Neural cell (in vitro differentiated cells): ENCODE results near the gene PRDM13. TPM values are rescaled to one million over a fixed set of nuclear protein-coding genes. Genes with fewer than 3 reads are reported as not detected.

Experiments used
- H2AFZ ChIP-seq: fragments of 200-600, 300-800 bp; sonication (generic), shearing (Covaris generic); 2 replicates; pipeline ENCODE4 v1.6.0; 2014; ENCODE audit warnings: low read depth, mild to moderate bottlenecking, antibody characterized with exemption, low read length, moderate library complexity
- H3F3A ChIP-seq: fragments of 200-600 bp; shearing (Covaris generic); 2 replicates; pipeline ENCODE4 v1.6.1; 2016; ENCODE audit warnings: mild to moderate bottlenecking, moderate library complexity, mixed read lengths, antibody characterized with exemption, low read length; ENCODE audit not compliant: insufficient read depth, poor library complexity, severe bottlenecking
- H3K27ac ChIP-seq: fragments of 200-600, 300-800 bp; sonication (generic), shearing (Covaris generic); 2 replicates; pipeline ENCODE4 v1.5.1; 2014; ENCODE audit warnings: mild to moderate bottlenecking, low read length, moderate library complexity
- H3K27me3 ChIP-seq: fragments of 300-800, 200-600 bp; sonication (generic), shearing (Covaris generic); 2 replicates; pipeline ENCODE4 v1.6.0; 2014; ENCODE audit warnings: mild to moderate bottlenecking, low read depth, low read length, moderate library complexity; ENCODE audit not compliant: insufficient read depth
- H3K36me3 ChIP-seq: fragments of 300-800, 200-600 bp; sonication (generic), shearing (Covaris generic); 2 replicates; pipeline ENCODE4 v1.5.1; 2014; ENCODE audit warnings: mild to moderate bottlenecking, antibody characterized with exemption, low read length, moderate library complexity; ENCODE audit not compliant: insufficient read depth
- H3K4me2 ChIP-seq: fragments of 300-800, 200-600 bp; sonication (generic), shearing (Covaris generic); 2 replicates; pipeline ENCODE4 v1.6.0; 2014; ENCODE audit warnings: mild to moderate bottlenecking, low read length
- H3K4me3 ChIP-seq: fragments of 300-800, 200-600 bp; sonication (generic), shearing (Covaris generic); 2 replicates; pipeline ENCODE4 v1.5.1; 2014; ENCODE audit warnings: mild to moderate bottlenecking, low read length, moderate library complexity
- H3K79me2 ChIP-seq: fragments of 200-600 bp; shearing (Covaris generic); replicated peaks from 2 replicates; pipeline ENCODE4 v1.6.0; 2014; ENCODE audit warnings: mild to moderate bottlenecking, low read length, moderate library complexity; ENCODE audit not compliant: insufficient read depth
- H3K9ac ChIP-seq: fragments of 300-800, 200-600 bp; sonication (generic), shearing (Covaris generic); 2 replicates; pipeline ENCODE4 v1.6.1; 2016; ENCODE audit warnings: mild to moderate bottlenecking, low read length, mixed read lengths
- H3K9me2 ChIP-seq: fragments of 200-600 bp; shearing (Covaris generic); 2 replicates; pipeline ENCODE4 v1.6.1; 2016; ENCODE audit warnings: mild to moderate bottlenecking, low read length, mixed read lengths; ENCODE audit not compliant: insufficient read depth
- H3K9me3 ChIP-seq: fragments of 200-600, 300-800 bp; sonication (generic), shearing (Covaris generic); 2 replicates; pipeline ENCODE4 v1.6.1; 2016; ENCODE audit warnings: mild to moderate bottlenecking, mixed run types, low read length, moderate library complexity, mixed read lengths
- H4K20me1 ChIP-seq: fragments of 200-600 bp; shearing (Covaris generic); 2 replicates; pipeline ENCODE4 v1.6.1; 2016; ENCODE audit warnings: mild to moderate bottlenecking, mixed run types; ENCODE audit not compliant: insufficient read depth
- EP300 ChIP-seq: fragments of 450-650 bp; conservative IDR thresholded peaks from 2 replicates; pipeline ENCODE4 v1.6.1; 2014; ENCODE audit warnings: antibody characterized with exemption, mild to moderate bottlenecking, moderate library complexity; ENCODE audit not compliant: poor library complexity, severe bottlenecking
- EZH2 ChIP-seq: fragments of 200-600, 300-800 bp; shearing (Covaris generic), sonication (generic); IDR thresholded peaks from 2 replicates; pipeline ENCODE4 v1.6.1; 2014; ENCODE audit warnings: antibody characterized with exemption, low read length, borderline replicate concordance, mild to moderate bottlenecking; ENCODE audit not compliant: insufficient read depth, poor library complexity, severe bottlenecking
- POLR2AphosphoS5 ChIP-seq: IDR thresholded peaks from 2 replicates; pipeline ENCODE4 v1.6.1; 2012
- RAD21 ChIP-seq: fragments of 450-650 bp; conservative IDR thresholded peaks from 2 replicates; pipeline ENCODE4 v1.6.1; 2014; ENCODE audit warnings: antibody characterized with exemption, mild to moderate bottlenecking, moderate library complexity
- SMC3 ChIP-seq: fragments of 450-650 bp; conservative IDR thresholded peaks from 2 replicates; pipeline ENCODE4 v1.6.1; 2014; ENCODE audit warnings: antibody characterized with exemption, mild to moderate bottlenecking, moderate library complexity; ENCODE audit not compliant: poor library complexity
- TAF1 ChIP-seq: IDR thresholded peaks from 2 replicates; pipeline ENCODE4 v1.6.1; 2012; ENCODE audit warnings: low read depth
- polyA plus RNA-seq: library from polyadenylated mRNA; depleted of rRNA; stranded (reverse); fragments of >200 nt; gene quantifications from 2 replicates; pipeline ENCODE4 v1.2.3, GENCODE V29; 2014
- TF ChIP-seq, protein P1 (sequence below): fragments of 450-650 bp; IDR thresholded peaks from 2 replicates; pipeline ENCODE4 v1.5.1; 2014; ENCODE audit warnings: antibody characterized with exemption, mild to moderate bottlenecking, moderate library complexity; ENCODE audit not compliant: poor library complexity, severe bottlenecking
- TF ChIP-seq, protein P2 (sequence below): IDR thresholded peaks from 2 replicates; pipeline ENCODE4 v1.6.1; 2012; ENCODE audit warnings: borderline replicate concordance

Gene PRDM13
- polyA plus RNA-seq, 1 donor from 2014 or later, result not detected

DNA sequence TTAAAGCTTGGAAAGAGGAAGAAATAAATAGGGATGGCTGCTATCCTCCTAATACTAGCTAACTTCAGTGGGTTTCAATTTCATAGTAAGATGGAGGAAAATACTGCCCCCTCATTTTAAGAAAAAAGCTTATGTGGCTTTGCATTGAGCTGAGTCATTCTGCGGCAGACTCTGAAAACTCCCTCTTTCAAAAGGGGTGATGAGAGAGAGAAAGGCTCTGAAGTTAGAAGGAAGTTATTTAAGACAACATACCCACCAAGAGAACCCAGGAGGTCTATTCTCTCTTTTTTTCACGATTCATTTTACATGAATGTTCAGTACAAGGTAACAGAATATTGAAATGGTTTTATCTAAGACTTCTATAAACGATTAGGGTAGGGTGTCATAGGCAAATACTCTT, 4.5 kb downstream of the PRDM13 start:
- Histone ChIP-seq H3K4me2 (no peak overlapping the region), H3K27ac (no peak overlapping the region), H3F3A (no peaks in the 10 kb centered on the region), H4K20me1 (no peaks in the 10 kb centered on the region), H3K79me2 (no peaks in the 10 kb centered on the region), H2AFZ (no peak overlapping the region), H3K27me3 (peaks cover 100% of the 10 kb centered on the region), H3K9ac (no peak overlapping the region), H3K9me3 (no peaks in the 10 kb centered on the region), H3K36me3 (no peaks in the 10 kb centered on the region), H3K4me3 (no peak overlapping the region), H3K9me2 (no peaks in the 10 kb centered on the region)
- TF ChIP-seq RAD21, result no peak
- TF ChIP-seq, protein P1, sequence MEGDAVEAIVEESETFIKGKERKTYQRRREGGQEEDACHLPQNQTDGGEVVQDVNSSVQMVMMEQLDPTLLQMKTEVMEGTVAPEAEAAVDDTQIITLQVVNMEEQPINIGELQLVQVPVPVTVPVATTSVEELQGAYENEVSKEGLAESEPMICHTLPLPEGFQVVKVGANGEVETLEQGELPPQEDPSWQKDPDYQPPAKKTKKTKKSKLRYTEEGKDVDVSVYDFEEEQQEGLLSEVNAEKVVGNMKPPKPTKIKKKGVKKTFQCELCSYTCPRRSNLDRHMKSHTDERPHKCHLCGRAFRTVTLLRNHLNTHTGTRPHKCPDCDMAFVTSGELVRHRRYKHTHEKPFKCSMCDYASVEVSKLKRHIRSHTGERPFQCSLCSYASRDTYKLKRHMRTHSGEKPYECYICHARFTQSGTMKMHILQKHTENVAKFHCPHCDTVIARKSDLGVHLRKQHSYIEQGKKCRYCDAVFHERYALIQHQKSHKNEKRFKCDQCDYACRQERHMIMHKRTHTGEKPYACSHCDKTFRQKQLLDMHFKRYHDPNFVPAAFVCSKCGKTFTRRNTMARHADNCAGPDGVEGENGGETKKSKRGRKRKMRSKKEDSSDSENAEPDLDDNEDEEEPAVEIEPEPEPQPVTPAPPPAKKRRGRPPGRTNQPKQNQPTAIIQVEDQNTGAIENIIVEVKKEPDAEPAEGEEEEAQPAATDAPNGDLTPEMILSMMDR, result no peak
- TF ChIP-seq EP300, result no peak
- TF ChIP-seq EZH2, result no peak
- TF ChIP-seq TAF1, result no peak
- TF ChIP-seq SMC3, result no peak
- no peak for TF ChIP-seq POLR2AphosphoS5

DNA sequence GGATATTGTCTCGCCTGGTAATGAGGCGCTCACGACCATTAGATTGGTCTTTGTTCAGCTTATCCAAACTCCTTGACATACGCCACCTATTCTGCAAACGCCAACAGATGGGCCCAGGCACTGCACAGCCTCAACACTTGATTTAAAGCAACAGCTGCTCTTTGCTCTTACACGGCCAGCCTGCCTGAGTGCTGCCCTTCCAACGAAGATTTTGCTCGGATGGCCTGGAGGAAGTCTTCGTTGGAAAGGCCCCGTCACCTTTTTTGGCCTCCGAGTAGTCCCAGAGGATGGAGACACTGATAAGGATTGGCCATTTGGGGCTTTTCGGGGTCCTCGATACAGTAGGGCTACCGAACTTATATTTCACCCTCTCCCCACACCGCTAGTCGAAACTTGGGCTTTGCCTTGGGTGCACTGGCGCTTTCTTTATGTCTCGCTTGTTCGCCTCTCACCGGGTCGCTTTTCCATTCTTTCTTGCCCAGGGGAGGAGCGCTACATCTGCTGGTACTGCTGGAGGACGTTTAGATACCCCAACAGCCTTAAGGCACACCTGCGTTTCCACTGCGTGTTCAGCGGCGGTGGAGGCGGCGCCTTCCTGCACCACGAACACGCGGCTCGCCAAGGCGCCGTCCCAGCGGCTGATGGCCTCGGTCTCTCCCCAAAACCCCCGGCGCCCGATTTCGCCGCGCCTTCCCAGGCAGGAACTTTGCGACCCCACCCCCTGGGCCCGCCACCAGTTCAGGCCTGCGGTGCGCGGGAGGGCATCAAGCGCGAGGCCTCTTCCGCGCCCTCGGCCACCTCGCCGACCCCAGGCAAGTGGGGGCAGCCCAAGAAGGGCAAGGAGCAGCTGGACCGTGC, 6.1 kb downstream of the PRDM13 start:
- Histone ChIP-seq H3K9me3 (no peaks in the 10 kb centered on the region), H3K36me3 (no peaks in the 10 kb centered on the region), H3K27me3 (peaks cover 100% of the 10 kb centered on the region), H3K4me3 (peak overlapping the region; percentile 61), H2AFZ (no peak overlapping the region), H3K79me2 (no peaks in the 10 kb centered on the region), H3K9me2 (no peaks in the 10 kb centered on the region), H3K9ac (no peak overlapping the region), H4K20me1 (no peaks in the 10 kb centered on the region), H3F3A (no peaks in the 10 kb centered on the region), H3K4me2 (no peak overlapping the region), H3K27ac (no peak overlapping the region)
- TF ChIP-seq, protein P2, sequence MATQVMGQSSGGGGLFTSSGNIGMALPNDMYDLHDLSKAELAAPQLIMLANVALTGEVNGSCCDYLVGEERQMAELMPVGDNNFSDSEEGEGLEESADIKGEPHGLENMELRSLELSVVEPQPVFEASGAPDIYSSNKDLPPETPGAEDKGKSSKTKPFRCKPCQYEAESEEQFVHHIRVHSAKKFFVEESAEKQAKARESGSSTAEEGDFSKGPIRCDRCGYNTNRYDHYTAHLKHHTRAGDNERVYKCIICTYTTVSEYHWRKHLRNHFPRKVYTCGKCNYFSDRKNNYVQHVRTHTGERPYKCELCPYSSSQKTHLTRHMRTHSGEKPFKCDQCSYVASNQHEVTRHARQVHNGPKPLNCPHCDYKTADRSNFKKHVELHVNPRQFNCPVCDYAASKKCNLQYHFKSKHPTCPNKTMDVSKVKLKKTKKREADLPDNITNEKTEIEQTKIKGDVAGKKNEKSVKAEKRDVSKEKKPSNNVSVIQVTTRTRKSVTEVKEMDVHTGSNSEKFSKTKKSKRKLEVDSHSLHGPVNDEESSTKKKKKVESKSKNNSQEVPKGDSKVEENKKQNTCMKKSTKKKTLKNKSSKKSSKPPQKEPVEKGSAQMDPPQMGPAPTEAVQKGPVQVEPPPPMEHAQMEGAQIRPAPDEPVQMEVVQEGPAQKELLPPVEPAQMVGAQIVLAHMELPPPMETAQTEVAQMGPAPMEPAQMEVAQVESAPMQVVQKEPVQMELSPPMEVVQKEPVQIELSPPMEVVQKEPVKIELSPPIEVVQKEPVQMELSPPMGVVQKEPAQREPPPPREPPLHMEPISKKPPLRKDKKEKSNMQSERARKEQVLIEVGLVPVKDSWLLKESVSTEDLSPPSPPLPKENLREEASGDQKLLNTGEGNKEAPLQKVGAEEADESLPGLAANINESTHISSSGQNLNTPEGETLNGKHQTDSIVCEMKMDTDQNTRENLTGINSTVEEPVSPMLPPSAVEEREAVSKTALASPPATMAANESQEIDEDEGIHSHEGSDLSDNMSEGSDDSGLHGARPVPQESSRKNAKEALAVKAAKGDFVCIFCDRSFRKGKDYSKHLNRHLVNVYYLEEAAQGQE, result no peak
- TF ChIP-seq EZH2, result peak; percentile 86

DNA sequence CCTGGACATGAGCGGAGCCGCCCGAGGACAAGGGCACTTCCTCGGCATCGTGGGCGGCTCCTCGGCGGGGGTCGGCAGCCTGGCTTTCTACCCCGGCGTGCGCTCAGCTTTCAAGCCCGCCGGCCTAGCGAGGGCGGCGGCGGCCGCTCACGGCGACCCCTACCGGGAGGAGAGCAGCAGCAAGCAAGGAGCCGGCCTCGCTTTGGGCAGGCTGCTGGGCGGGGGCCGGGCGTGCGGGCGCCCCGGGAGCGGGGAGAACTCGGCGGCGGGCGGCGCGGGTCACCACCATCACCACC, 6.7 kb downstream of the PRDM13 start:
- no peaks in the 10 kb centered on the region for H3K9me2 ChIP-seq
- no peak overlapping the region for H2AFZ ChIP-seq
- H3K9me3 ChIP-seq, result peaks cover 4% of the 10 kb centered on the region
- H3K4me2 ChIP-seq, result no peak overlapping the region
- no peak overlapping the region for H3K27ac ChIP-seq
- peak overlapping the region; percentile 61 for H3K4me3 ChIP-seq
- peaks cover 100% of the 10 kb centered on the region for H3K27me3 ChIP-seq
- no peaks in the 10 kb centered on the region for H4K20me1 ChIP-seq
- TF ChIP-seq SMC3 (peak; percentile 20), TAF1 (no peak)
- TF ChIP-seq, protein P1, result peak; percentile 59
- no peak overlapping the region for H3K9ac ChIP-seq
- no peaks in the 10 kb centered on the region for H3K79me2 ChIP-seq
- H3K36me3 ChIP-seq, result no peaks in the 10 kb centered on the region
- H3F3A ChIP-seq, result no peaks in the 10 kb centered on the region
